ENCODE results near the gene GALK1. TPM values are rescaled to one million over a fixed set of nuclear protein-coding genes. Genes with fewer than 3 reads are reported as not detected.
"Not testable (repeated sequence)": the region's sequence is repeated elsewhere in the genome, so short reads cannot be mapped to it uniquely, and the experiment has no call there.

GALK1 gene
- total RNA-seq, 4 donors from 2014 or later: 9.3 to 116 (median 30.9) TPM

DNA sequence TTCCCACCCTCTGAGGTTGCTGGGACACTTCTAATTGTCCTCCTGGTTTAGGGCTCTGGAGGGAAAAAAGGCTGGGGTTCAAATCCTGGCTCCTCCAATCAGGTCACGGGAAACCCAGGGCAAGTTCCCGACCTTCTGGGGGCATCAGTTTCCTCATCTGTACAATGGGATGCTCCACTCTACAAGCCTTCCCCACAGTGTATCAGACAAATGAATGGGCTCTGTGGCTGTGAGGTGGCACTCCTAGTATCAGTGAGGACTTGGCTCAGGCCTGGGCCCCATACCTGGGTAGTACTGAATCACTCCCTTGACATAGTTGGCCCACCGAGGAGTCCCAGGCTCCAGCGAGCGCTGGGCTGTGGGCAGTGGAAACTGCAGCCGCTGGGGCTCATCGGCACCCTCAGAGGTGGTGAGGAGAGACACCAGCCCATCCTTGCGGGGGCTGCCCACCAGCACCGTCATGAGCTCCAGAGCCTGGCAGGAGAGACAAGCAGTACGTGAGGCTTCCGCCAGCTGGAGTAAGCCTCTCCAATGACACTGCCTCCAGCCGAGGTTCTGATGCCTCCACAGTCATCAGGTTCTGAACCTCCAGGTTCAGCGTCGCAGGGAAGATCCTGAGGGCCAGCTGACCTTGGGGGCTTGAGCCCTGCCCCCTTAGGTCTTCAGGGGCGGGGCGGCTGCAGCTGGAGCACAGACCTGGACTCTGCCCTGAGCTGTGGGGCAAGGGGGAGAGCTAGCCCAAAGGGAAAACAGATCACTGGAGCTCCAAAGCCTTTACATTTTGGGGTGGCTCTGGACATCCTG lies 1.2 kb downstream of the GALK1 start:
- no peaks in the 10 kb centered on the region for H3K27me3 ChIP-seq
- peak overlapping the region; percentile 85 to 89 (median 88) for H3K27ac ChIP-seq
- H3K9me3 ChIP-seq: no peaks in the 10 kb centered on the region
- intact Hi-C loops (cut with DNase I; ENCODE audit: low total_unique reads) (loop anchor here (10.0 kb wide), 1 partner anchor 1329 kb away; the partner anchor contains the start of gene GPRC5C), in situ Hi-C loops (cut with MboI; ENCODE audit: low pct_ligation_motif_present in 1 of 4, low pct_unique_long_range_greater_than_20kb in 1 of 4, low sequenced_read_pairs in 3 of 4) (loop anchor here in 1 of 4 donors (25.0 kb wide), 1 partner anchor 123 kb away; the partner anchor contains the start of genes TRIM47 and TRIM65)
- WGBS, 2 donors (ENCODE audit: low coverage in 1 of 2): 72% methylated on average over 10 of the region's 16 CpGs; no CpG with 5 or more reads in 1 of the 2 donors
- H3K36me3 ChIP-seq: no peaks in the 10 kb centered on the region
- H3K4me3 ChIP-seq: peak overlapping the region in 3 of 4 donors; percentile 52 to 67 (median 58)
- no peak for DNase-seq
- TF ChIP-seq POLR2A (IDR thresholded peaks at IDR 0.05) (no peak), POLR2AphosphoS5 (IDR thresholded peaks at IDR 0.05) (no peak)
- TF ChIP-seq, protein P1, sequence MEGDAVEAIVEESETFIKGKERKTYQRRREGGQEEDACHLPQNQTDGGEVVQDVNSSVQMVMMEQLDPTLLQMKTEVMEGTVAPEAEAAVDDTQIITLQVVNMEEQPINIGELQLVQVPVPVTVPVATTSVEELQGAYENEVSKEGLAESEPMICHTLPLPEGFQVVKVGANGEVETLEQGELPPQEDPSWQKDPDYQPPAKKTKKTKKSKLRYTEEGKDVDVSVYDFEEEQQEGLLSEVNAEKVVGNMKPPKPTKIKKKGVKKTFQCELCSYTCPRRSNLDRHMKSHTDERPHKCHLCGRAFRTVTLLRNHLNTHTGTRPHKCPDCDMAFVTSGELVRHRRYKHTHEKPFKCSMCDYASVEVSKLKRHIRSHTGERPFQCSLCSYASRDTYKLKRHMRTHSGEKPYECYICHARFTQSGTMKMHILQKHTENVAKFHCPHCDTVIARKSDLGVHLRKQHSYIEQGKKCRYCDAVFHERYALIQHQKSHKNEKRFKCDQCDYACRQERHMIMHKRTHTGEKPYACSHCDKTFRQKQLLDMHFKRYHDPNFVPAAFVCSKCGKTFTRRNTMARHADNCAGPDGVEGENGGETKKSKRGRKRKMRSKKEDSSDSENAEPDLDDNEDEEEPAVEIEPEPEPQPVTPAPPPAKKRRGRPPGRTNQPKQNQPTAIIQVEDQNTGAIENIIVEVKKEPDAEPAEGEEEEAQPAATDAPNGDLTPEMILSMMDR (IDR thresholded peaks at IDR 0.05): no peak
- H3K4me1 ChIP-seq: peaks cover 6 to 21% (median 12%) of the 10 kb centered on the region in 4 donors

DNA sequence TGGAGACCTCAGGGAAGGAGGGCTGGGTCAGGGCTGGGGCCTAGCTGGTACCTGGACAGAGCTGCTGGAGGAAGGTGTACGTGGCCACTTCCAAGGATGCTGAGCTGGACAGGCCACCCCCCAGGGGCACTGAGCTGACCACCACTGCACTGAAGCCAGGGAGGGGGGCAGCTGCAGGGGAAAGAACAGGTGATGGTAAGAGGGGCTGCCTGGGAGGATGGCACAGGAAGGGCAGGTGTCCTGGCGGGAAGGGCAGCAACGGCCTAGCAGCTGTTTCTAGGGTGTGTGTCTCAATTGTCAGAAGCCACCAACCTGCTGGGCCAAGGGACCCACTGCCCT lies 1.8 kb downstream of the GALK1 start:
- H3K9me3 ChIP-seq: no peaks in the 10 kb centered on the region
- peaks cover 6 to 21% (median 12%) of the 10 kb centered on the region in 4 donors for H3K4me1 ChIP-seq
- in situ Hi-C loops (cut with MboI; ENCODE audit: low pct_ligation_motif_present in 1 of 4, low pct_unique_long_range_greater_than_20kb in 1 of 4, low sequenced_read_pairs in 3 of 4): loop anchor here in 1 of 4 donors (25.0 kb wide), 1 partner anchor 124 kb away; the partner anchor contains the start of genes TRIM47 and TRIM65
- no peak overlapping the region for H3K27ac ChIP-seq
- TF ChIP-seq POLR2AphosphoS5 (IDR thresholded peaks at IDR 0.05): no peak
- TF ChIP-seq, protein P1 (IDR thresholded peaks at IDR 0.05): no peak
- TF ChIP-seq POLR2A (IDR thresholded peaks at IDR 0.05): no peak
- TF ChIP-seq EP300 (IDR thresholded peaks at IDR 0.05; ENCODE audit: low read depth): no peak
- H3K27me3 ChIP-seq: no peaks in the 10 kb centered on the region
- intact Hi-C loops (cut with DNase I; ENCODE audit: low total_unique reads): loop anchor here (10.0 kb wide), 1 partner anchor 1328 kb away; the partner anchor contains the start of gene GPRC5C
- 86% methylated on average over 3 of the region's 3 CpGs; no CpG with 5 or more reads in 1 of the 2 donors for WGBS, 2 donors (ENCODE audit: low coverage in 1 of 2)
- DNase-seq: no peak
- H3K36me3 ChIP-seq: no peaks in the 10 kb centered on the region
- no peak overlapping the region for H3K4me3 ChIP-seq

DNA sequence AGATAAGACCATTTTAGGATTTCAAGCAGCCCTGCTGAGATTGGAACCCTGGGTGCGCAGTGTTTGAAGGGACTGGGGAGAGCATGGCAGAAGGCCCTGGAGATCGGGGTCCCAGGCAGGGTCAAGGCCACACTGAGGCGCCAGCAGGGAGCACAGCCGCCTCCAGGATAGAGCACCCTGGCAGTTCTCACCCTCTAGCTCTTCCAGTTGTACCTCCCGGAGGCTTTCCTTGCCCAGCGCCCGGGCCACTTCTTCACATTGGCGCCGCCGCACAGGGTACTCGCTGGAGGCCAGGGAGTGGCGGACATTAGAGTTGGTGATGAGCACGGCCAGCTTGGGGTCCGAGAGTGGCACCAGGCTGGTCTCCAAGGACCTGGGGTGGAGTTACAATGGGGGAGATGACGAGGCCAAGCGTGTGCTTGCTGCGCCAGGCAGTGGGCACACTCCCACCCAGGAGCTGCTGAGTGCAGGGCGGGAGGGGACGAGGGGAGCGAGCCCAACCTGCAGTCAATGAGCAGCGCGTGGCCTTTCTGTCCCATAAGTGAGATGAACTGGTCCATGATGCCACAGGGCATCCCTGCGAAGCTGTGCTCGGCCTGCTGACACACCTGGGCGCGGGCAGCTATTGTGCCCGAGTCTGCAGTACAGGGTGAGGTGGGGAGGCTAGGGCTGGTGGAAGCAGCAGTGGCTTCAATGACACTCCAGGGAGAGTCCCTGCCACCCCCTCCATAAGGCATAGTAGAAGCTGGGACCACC lies 2.3 kb downstream of the GALK1 start:
- in situ Hi-C loops (cut with MboI; ENCODE audit: low pct_ligation_motif_present in 1 of 4, low pct_unique_long_range_greater_than_20kb in 1 of 4, low sequenced_read_pairs in 3 of 4): loop anchor here in 1 of 4 donors (25.0 kb wide), 1 partner anchor 125 kb away; the partner anchor contains the start of genes TRIM47 and TRIM65
- intact Hi-C loops (cut with DNase I; ENCODE audit: low total_unique reads): loop anchor here (10.0 kb wide), 1 partner anchor 1328 kb away; the partner anchor contains the start of gene GPRC5C
- Histone ChIP-seq H3K4me1 (peaks cover 6 to 21% (median 12%) of the 10 kb centered on the region in 4 donors), H3K27me3 (no peaks in the 10 kb centered on the region), H3K4me3 (no peak overlapping the region), H3K9me3 (no peaks in the 10 kb centered on the region), H3K36me3 (peaks cover 0 to 5% (median 2%) of the 10 kb centered on the region in 4 donors), H3K27ac (no peak overlapping the region)
- WGBS, 2 donors (ENCODE audit: low coverage in 1 of 2): 97 to 100% methylated on average over 1 to 27 of the region's 27 CpGs
- TF ChIP-seq POLR2AphosphoS5 (IDR thresholded peaks at IDR 0.05): no peak
- TF ChIP-seq EP300 (IDR thresholded peaks at IDR 0.05; ENCODE audit: low read depth): no peak
- TF ChIP-seq, protein P1 (IDR thresholded peaks at IDR 0.05): no peak
- no peak for TF ChIP-seq POLR2A (IDR thresholded peaks at IDR 0.05)
- DNase-seq: no peak

DNA sequence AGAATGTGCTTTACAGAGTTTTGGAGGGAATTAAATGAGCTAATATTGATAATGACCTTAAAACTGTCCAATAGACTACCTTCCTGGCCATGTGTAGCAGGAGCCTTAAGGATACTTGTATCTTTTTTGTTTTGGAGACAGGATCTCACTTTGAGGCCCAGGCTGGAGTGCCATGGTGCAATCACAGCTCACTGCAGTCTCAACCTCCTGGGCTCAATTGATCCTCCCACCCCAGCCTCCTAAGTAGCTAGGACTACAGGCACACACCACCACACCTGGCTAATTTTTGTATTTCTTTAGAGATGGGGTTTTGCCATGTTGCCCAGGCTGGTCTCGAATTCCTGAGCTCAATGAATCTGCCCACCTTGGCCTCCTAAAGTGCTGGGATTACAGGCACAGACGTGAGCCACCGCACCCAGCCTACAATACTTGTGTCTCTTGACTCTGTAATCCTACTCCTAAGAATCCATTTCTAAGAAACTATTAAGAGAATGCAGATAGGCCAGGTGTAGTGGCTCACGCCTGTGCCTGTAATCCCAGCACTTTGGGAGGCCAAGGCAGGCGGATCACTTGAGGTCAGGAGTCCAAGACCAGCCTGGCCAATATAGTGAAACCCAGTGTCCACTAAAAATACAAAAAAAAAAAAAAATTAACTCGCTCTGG lies 4.9 kb downstream of the GALK1 start:
- peaks cover 6 to 18% (median 12%) of the 10 kb centered on the region in 4 donors for H3K4me1 ChIP-seq
- not testable (repeated sequence) for DNase-seq, H3K9me3 ChIP-seq, H3K36me3 ChIP-seq, H3K27ac ChIP-seq, H3K27me3 ChIP-seq, H3K4me3 ChIP-seq
- intact Hi-C loops (cut with DNase I; ENCODE audit: low total_unique reads): loop anchor here (10.0 kb wide), 2 partner anchors 65 to 1325 kb away; partner anchors contain the start of gene GPRC5C
- in situ Hi-C loops (cut with MboI; ENCODE audit: low pct_ligation_motif_present in 1 of 4, low pct_unique_long_range_greater_than_20kb in 1 of 4, low sequenced_read_pairs in 3 of 4): loop anchor here in 1 of 4 donors (25.0 kb wide), 1 partner anchor 127 kb away; the partner anchor contains the start of genes TRIM47 and TRIM65
- 97% methylated on average over 6 of the region's 6 CpGs; no CpG with 5 or more reads in 1 of the 2 donors for WGBS, 2 donors (ENCODE audit: low coverage in 1 of 2)

All from transverse colon (tissue), 4 donors.